ENCODE measurements around the gene TMEM239.

DNA sequence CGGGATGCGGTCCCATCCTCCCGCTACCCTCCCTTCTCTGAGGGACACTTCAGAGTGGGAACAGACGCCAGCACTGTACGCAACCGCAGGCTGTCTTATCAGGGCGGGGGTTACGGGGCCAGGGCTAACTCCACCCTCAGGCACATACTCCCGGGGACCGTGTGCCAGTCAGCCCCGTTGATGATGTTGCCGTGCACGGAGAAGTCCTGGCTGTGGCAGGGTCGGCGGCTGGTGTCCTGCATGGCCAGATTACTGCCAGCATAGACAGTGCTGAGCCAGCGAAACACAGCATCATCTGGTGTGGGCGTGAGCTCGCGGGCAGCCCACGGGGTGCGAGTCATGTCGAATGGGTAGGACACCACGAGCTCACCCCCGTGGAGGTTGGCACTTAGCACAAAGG, 20.7 kb upstream of the TMEM239 start:
- TF ChIP-seq, protein P1, sequence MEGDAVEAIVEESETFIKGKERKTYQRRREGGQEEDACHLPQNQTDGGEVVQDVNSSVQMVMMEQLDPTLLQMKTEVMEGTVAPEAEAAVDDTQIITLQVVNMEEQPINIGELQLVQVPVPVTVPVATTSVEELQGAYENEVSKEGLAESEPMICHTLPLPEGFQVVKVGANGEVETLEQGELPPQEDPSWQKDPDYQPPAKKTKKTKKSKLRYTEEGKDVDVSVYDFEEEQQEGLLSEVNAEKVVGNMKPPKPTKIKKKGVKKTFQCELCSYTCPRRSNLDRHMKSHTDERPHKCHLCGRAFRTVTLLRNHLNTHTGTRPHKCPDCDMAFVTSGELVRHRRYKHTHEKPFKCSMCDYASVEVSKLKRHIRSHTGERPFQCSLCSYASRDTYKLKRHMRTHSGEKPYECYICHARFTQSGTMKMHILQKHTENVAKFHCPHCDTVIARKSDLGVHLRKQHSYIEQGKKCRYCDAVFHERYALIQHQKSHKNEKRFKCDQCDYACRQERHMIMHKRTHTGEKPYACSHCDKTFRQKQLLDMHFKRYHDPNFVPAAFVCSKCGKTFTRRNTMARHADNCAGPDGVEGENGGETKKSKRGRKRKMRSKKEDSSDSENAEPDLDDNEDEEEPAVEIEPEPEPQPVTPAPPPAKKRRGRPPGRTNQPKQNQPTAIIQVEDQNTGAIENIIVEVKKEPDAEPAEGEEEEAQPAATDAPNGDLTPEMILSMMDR (optimal IDR thresholded peaks at IDR 0.05 in 1 of 3, IDR thresholded peaks at IDR 0.05 in 1 of 3, conservative IDR thresholded peaks at IDR 0.05 in 1 of 3; ENCODE audit: extremely low read depth in 1 of 3, insufficient read depth in 2 of 3, low read length in 3 of 3): no peak
- TF ChIP-seq EZH2 (IDR thresholded peaks at IDR 0.05; ENCODE audit: low read length): no peak

All from keratinocyte (primary cell).